ENCODE data around the gene FAF1.
"Not testable (repeated sequence)": the region's sequence is repeated elsewhere in the genome, so short reads cannot be mapped to it uniquely, and the experiment has no call there.

The FAF1 gene

GRCh38 chr1:50750021-50750619 is 209.9 kb downstream of the FAF1 start:
- H3K9ac ChIP-seq, result no peak overlapping the region
- H3K27ac ChIP-seq, result no peak overlapping the region
- peak; percentile 8 for TF ChIP-seq CTCF (IDR thresholded peaks at IDR 0.05)
- no peak overlapping the region for H3K4me3 ChIP-seq (ENCODE audit: low read depth, low read length)
- no peaks in the 10 kb centered on the region for H3K79me2 ChIP-seq
- no peaks in the 10 kb centered on the region for H3K9me3 ChIP-seq (ENCODE audit: control insufficient read depth, low read length)
- no peaks in the 10 kb centered on the region for H3K4me1 ChIP-seq
- no peak overlapping the region for H2AFZ ChIP-seq
- no peaks in the 10 kb centered on the region for H3K36me3 ChIP-seq (ENCODE audit: control insufficient read depth, insufficient read depth, low read length)
- H3K4me2 ChIP-seq (ENCODE audit: low read length), result no peak overlapping the region
- H3K27me3 ChIP-seq (ENCODE audit: control insufficient read depth, insufficient read depth, low read length), result no peaks in the 10 kb centered on the region

- Histone ChIP-seq H3K79me2 (no peaks in the 10 kb centered on the region), H3K4me2 (ENCODE audit: low read length) (no peak overlapping the region), H3K36me3 (ENCODE audit: control insufficient read depth, insufficient read depth, low read length) (no peaks in the 10 kb centered on the region), H3K4me1 (no peaks in the 10 kb centered on the region), H3K27ac (no peak overlapping the region), H3K27me3 (ENCODE audit: control insufficient read depth, insufficient read depth, low read length) (no peaks in the 10 kb centered on the region), H3K9ac (no peak overlapping the region), H2AFZ (no peak overlapping the region), H3K4me3 (ENCODE audit: low read depth, low read length) (no peak overlapping the region), H3K9me3 (ENCODE audit: control insufficient read depth, low read length) (no peaks in the 10 kb centered on the region)
- no peak for TF ChIP-seq CTCF (IDR thresholded peaks at IDR 0.05)
These were observed 212.7 kb downstream of the FAF1 start for GRCh38 chr1:50747394-50747793.

GRCh38 chr1:50742523-50742922 is 217.5 kb downstream of the FAF1 start:
- no peaks in the 10 kb centered on the region for H3K4me1 ChIP-seq
- no peaks in the 10 kb centered on the region for H3K27me3 ChIP-seq (ENCODE audit: control insufficient read depth, insufficient read depth, low read length)
- no peak overlapping the region for H3K27ac ChIP-seq
- H3K9ac ChIP-seq, result no peak overlapping the region
- no peak overlapping the region for H3K4me2 ChIP-seq (ENCODE audit: low read length)
- TF ChIP-seq CTCF (IDR thresholded peaks at IDR 0.05), result no peak
- H3K79me2 ChIP-seq, result no peaks in the 10 kb centered on the region
- H2AFZ ChIP-seq, result no peak overlapping the region
- H3K9me3 ChIP-seq (ENCODE audit: control insufficient read depth, low read length), result no peaks in the 10 kb centered on the region
- H3K36me3 ChIP-seq (ENCODE audit: control insufficient read depth, insufficient read depth, low read length), result no peaks in the 10 kb centered on the region
- no peak overlapping the region for H3K4me3 ChIP-seq (ENCODE audit: low read depth, low read length)

GRCh38 chr1:50739125-50739524 is 220.9 kb downstream of the FAF1 start:
- Histone ChIP-seq H3K36me3 (ENCODE audit: control insufficient read depth, insufficient read depth, low read length) (no peaks in the 10 kb centered on the region), H2AFZ (no peak overlapping the region), H3K4me1 (no peaks in the 10 kb centered on the region), H3K9ac (no peak overlapping the region), H3K27ac (no peak overlapping the region), H3K9me3 (ENCODE audit: control insufficient read depth, low read length) (no peaks in the 10 kb centered on the region), H3K4me3 (ENCODE audit: low read depth, low read length) (no peak overlapping the region), H3K79me2 (no peaks in the 10 kb centered on the region), H3K27me3 (ENCODE audit: control insufficient read depth, insufficient read depth, low read length) (no peaks in the 10 kb centered on the region), H3K4me2 (ENCODE audit: low read length) (no peak overlapping the region)
- TF ChIP-seq CTCF (IDR thresholded peaks at IDR 0.05), result no peak

- no peak overlapping the region for H3K4me3 ChIP-seq (ENCODE audit: low read depth, low read length)
- peak; percentile 26 for TF ChIP-seq CTCF (IDR thresholded peaks at IDR 0.05)
These were observed 224.6 kb downstream of the FAF1 start for GRCh38 chr1:50735443-50735842.

GRCh38 chr1:50727578-50727977 is 232.5 kb downstream of the FAF1 start:
- not testable (repeated sequence) for H3K27me3 ChIP-seq (ENCODE audit: control insufficient read depth, insufficient read depth, low read length); H2AFZ ChIP-seq; H3K36me3 ChIP-seq (ENCODE audit: control insufficient read depth, insufficient read depth, low read length)

More at GRCh38 chr1:50735443-50735842, 224.6 kb downstream of the FAF1 start:
- Histone ChIP-seq H3K4me1 (no peaks in the 10 kb centered on the region), H3K9ac (no peak overlapping the region), H2AFZ (no peak overlapping the region), H3K79me2 (no peaks in the 10 kb centered on the region), H3K27me3 (ENCODE audit: control insufficient read depth, insufficient read depth, low read length) (no peaks in the 10 kb centered on the region), H3K36me3 (ENCODE audit: control insufficient read depth, insufficient read depth, low read length) (no peaks in the 10 kb centered on the region), H3K9me3 (ENCODE audit: control insufficient read depth, low read length) (no peaks in the 10 kb centered on the region), H3K4me2 (ENCODE audit: low read length) (no peak overlapping the region), H3K27ac (no peak overlapping the region)

More at GRCh38 chr1:50727578-50727977, 232.5 kb downstream of the FAF1 start:
- not testable (repeated sequence) for H3K4me3 ChIP-seq (ENCODE audit: low read depth, low read length); H3K4me2 ChIP-seq (ENCODE audit: low read length); H3K9ac ChIP-seq; H3K79me2 ChIP-seq; H3K9me3 ChIP-seq (ENCODE audit: control insufficient read depth, low read length); H3K27ac ChIP-seq; H3K4me1 ChIP-seq

All from parathyroid adenoma (tissue), 2 donors.